GM12801 (cell line): ENCODE results near the gene TMTC2.

Experiments
- TF ChIP-seq, protein P1 (sequence below): IDR thresholded peaks from one replicate; pipeline ENCODE4 v1.5.1; 2011; ENCODE audit warnings: control low read depth; ENCODE audit not compliant: insufficient read length; ENCODE audit errors: extremely low read depth

The TMTC2 gene

DNA sequence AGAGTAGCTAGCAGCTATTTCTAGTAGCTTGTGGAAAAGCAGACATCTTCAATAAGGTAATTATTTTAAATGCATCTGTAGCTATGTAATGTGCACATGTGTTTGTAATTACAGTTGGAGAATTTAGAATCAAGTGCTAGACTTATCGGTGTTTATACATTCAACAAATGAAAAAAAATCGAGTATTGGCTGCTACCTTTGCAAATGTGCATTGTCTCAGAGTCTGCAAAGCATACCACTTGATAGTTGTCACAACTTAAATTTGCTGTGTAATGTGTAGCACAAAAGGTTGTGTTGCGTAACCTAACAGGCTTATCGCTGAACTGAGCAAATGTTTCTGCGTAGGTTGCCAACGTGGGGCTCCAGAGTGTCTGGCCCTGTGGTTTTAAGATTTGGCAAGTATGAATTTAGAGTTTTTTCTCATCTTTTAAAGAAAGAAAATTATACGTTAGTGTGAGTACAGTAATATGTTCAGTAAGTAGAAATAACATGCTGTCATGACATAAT lies 44.3 kb downstream of the TMTC2 start:
- TF ChIP-seq, protein P1, sequence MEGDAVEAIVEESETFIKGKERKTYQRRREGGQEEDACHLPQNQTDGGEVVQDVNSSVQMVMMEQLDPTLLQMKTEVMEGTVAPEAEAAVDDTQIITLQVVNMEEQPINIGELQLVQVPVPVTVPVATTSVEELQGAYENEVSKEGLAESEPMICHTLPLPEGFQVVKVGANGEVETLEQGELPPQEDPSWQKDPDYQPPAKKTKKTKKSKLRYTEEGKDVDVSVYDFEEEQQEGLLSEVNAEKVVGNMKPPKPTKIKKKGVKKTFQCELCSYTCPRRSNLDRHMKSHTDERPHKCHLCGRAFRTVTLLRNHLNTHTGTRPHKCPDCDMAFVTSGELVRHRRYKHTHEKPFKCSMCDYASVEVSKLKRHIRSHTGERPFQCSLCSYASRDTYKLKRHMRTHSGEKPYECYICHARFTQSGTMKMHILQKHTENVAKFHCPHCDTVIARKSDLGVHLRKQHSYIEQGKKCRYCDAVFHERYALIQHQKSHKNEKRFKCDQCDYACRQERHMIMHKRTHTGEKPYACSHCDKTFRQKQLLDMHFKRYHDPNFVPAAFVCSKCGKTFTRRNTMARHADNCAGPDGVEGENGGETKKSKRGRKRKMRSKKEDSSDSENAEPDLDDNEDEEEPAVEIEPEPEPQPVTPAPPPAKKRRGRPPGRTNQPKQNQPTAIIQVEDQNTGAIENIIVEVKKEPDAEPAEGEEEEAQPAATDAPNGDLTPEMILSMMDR, result no peak

- TF ChIP-seq, protein P1, result no peak
Observed at GRCh38 chr12:82740129-82741000, 53.7 kb downstream of the TMTC2 start.

- TF ChIP-seq, protein P1, result no peak
Observed at GRCh38 chr12:82745063-82745674, 58.5 kb downstream of the TMTC2 start.

DNA sequence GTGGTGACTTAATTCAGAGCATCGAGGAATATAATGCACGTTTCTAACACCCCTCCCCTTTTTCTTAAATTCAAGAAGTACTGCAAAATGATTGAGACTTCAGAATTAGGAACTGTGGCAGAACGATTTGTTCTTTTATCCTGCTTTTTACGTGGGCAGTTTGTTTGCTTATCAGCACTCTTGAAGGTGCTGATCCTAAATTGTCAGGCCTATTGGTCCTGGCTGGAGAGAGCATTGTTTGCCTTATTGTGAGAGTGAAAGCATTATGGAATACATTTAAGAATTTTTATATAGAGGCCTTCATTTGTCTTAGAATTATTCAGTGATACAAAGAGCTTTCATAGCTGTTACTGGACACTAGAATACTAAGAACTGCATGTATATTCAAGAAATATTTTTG lies 59.1 kb downstream of the TMTC2 start:
- TF ChIP-seq, protein P1, result no peak

- TF ChIP-seq, protein P1, result no peak
Observed at GRCh38 chr12:82746668-82747067, 60.0 kb downstream of the TMTC2 start.

DNA sequence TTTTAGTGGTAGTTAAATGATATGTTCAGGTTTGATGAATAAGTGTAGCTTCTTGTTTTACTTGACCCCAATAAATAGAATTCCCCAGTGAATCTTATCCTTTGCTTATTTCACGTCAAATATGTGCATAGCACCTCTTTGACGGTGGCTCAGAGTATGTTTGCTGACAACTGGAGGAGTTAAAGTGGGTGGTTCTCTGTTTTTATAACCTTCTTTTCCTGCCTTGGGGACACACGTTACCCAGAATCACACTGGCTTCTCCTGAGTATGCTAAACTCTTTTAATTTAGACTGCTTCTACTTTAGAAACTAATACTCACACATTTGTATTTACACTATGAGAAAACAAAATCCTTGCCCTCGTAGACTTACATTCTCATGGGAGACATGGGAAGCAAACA lies 62.3 kb downstream of the TMTC2 start:
- TF ChIP-seq, protein P1, result no peak

DNA sequence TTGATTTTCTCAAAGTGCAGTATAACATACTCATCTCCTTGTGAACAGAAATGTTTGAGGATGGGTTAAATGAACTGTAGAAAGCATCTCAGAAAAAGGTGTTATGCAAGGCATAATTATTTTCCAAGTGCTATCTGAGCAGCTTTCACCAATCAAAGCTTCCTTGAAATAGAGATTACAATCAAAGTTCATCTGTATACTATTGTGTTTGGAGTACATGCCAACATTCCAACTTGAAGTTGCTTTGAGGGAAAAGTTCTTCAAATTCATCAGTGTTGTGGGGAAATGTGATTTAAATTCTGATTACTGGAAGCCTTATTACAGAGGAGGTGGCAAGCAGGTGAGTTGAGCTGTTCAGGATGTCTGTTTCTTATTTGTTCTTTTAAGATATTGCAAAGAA lies 68.2 kb downstream of the TMTC2 start:
- TF ChIP-seq, protein P1, result no peak
